Activated T-cell treated with anti-CD3 and anti-CD28 coated beads, Interleukin-2, amount 50 U/mL, for 24 hours (primary cell): ENCODE results near the gene SYPL2.
"Not testable (repeated sequence)": the region's sequence is repeated elsewhere in the genome, so short reads cannot be mapped to it uniquely, and the experiment has no call there.

ENCODE experiments used
- DNase-seq: peaks from one replicate; pipeline ENCODE4 v3.0.0-alpha.2; 2020
- H3K27ac Mint-ChIP-seq: 2 replicates; pipeline ENCODE4 v1.8.0; 2020; ENCODE audit warnings: mild to moderate bottlenecking, mixed read lengths
- H3K27me3 Mint-ChIP-seq: 2 replicates; pipeline ENCODE4 v1.8.0; 2020; ENCODE audit warnings: mixed read lengths
- H3K36me3 Mint-ChIP-seq: 2 replicates; pipeline ENCODE4 v1.8.0; 2020; ENCODE audit warnings: low read depth, mixed read lengths
- H3K4me1 Mint-ChIP-seq: 2 replicates; pipeline ENCODE4 v1.8.0; 2020; ENCODE audit warnings: low read depth, mixed read lengths
- H3K4me3 Mint-ChIP-seq: 2 replicates; pipeline ENCODE4 v1.8.0; 2020; ENCODE audit warnings: mild to moderate bottlenecking, moderate library complexity, mixed read lengths
- H3K9me3 Mint-ChIP-seq: 2 replicates; pipeline ENCODE4 v1.8.0; 2020; ENCODE audit warnings: mixed read lengths

SYPL2 gene

GRCh38 chr1:109447524-109447923, 18.8 kb upstream of the SYPL2 start:
- no peak overlapping the region for H3K4me3 Mint-ChIP-seq
- no peak overlapping the region for H3K27ac Mint-ChIP-seq
- no peaks in the 10 kb centered on the region for H3K9me3 Mint-ChIP-seq
- H3K27me3 Mint-ChIP-seq: peaks cover 43% of the 10 kb centered on the region
- DNase-seq: no peak
- H3K36me3 Mint-ChIP-seq: no peaks in the 10 kb centered on the region
- no peaks in the 10 kb centered on the region for H3K4me1 Mint-ChIP-seq

DNA sequence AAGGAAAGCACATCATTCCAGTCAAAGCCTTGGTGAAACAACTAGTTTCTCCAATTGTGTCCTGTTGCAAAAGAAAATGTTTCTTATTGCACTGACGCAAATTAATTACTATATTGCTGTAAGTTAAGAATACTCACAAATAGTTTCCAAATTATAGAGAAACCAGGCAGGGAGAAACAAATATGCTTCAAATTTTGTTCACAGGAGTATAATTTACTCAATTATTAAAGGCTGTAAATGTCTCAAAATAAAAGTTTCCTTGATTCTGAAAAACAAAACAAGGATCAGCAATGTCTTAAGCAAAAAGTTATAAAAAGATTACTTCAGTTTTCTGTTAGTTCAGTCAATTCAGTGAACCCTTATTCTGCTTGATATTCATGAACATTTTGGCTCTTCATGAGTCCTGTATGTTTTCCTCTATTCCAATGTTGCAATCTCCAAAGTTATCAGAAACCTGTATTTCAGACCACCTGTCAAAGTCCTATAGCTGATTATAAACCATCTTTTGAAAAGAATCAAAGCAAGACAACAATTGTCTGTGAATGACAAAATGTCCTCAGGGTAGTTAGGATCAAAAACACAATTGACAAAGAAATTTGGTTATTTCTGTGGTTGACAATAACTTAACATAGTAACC, 11.7 kb upstream of the SYPL2 start:
- Mint-ChIP-seq H3K9me3 (peaks cover 14% of the 10 kb centered on the region), H3K36me3 (peaks cover 2% of the 10 kb centered on the region), H3K4me3 (no peak overlapping the region), H3K4me1 (no peaks in the 10 kb centered on the region), H3K27ac (no peak overlapping the region), H3K27me3 (peaks cover 57% of the 10 kb centered on the region)
- DNase-seq: no peak

DNA sequence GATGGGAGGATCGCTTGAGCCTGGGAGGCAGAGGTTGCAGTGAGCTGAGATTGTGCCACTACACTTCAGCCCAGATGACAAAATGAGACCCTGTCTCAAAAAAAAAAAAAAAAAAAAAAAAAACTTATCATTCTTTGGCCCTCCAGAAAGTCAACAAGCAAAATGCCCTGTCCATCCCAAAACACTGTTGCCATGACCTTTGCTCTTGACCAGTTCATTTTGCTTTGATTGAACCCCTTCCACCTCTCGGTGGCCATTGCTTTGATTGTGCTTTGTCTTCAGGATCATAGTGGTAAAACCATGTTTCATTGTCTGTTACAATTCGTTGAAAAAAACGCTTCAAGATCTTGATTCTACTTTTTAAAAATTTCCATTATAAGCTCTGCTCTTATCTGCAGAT, 8.5 kb upstream of the SYPL2 start:
- Mint-ChIP-seq H3K27me3 (peaks cover 52% of the 10 kb centered on the region), H3K4me1 (no peaks in the 10 kb centered on the region), H3K36me3 (peaks cover 2% of the 10 kb centered on the region), H3K27ac (no peak overlapping the region), H3K9me3 (peaks cover 14% of the 10 kb centered on the region), H3K4me3 (no peak overlapping the region)
- no peak for DNase-seq

- H3K27ac Mint-ChIP-seq: peak overlapping the region; percentile 71
- H3K4me3 Mint-ChIP-seq: peak overlapping the region; percentile 66
- no peak for DNase-seq
- H3K4me1 Mint-ChIP-seq: peaks cover 7% of the 10 kb centered on the region
- no peaks in the 10 kb centered on the region for H3K9me3 Mint-ChIP-seq
- peaks cover 79% of the 10 kb centered on the region for H3K27me3 Mint-ChIP-seq
- H3K36me3 Mint-ChIP-seq: no peaks in the 10 kb centered on the region
Observed at GRCh38 chr1:109466125-109466451, 258 bp upstream of the SYPL2 start.

DNA sequence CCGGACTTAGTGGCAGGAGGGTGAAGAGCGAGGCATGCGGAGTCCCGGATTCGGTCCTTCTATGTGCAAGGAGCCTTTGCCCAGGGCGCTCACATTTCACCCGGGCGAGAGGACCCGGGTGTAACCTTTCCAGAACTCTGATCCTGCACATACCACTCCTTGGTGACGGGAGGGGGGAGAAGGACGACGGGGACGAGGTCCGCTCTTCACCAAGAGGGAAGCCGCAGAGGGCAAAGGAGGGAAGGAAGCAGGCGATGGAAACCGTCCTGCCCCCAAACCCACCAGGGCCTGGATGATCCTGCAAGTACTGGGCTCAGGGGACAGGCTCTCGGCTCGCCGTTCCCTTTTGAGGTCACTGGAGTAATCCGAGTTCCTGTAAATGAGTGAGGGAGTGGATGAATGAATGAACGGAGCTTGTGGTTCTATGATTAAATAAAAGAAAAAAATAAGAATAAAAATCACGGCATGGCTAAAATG, 993 bp downstream of the SYPL2 start:
- Mint-ChIP-seq H3K9me3 (no peaks in the 10 kb centered on the region), H3K27ac (no peak overlapping the region), H3K4me3 (peak overlapping the region; percentile 38), H3K4me1 (peaks cover 7% of the 10 kb centered on the region), H3K27me3 (peaks cover 80% of the 10 kb centered on the region), H3K36me3 (no peaks in the 10 kb centered on the region)
- DNase-seq: no peak

GRCh38 chr1:109468061-109468460, 1.7 kb downstream of the SYPL2 start:
- Mint-ChIP-seq H3K4me3 (no peak overlapping the region), H3K27me3 (peaks cover 81% of the 10 kb centered on the region), H3K27ac (no peak overlapping the region), H3K4me1 (peaks cover 7% of the 10 kb centered on the region), H3K36me3 (no peaks in the 10 kb centered on the region), H3K9me3 (no peaks in the 10 kb centered on the region)
- DNase-seq: no peak

- H3K36me3 Mint-ChIP-seq: no peaks in the 10 kb centered on the region
- no peak overlapping the region for H3K4me3 Mint-ChIP-seq
- no peak for DNase-seq
- H3K27me3 Mint-ChIP-seq: peaks cover 78% of the 10 kb centered on the region
- H3K27ac Mint-ChIP-seq: no peak overlapping the region
- peaks cover 7% of the 10 kb centered on the region for H3K4me1 Mint-ChIP-seq
- H3K9me3 Mint-ChIP-seq: no peaks in the 10 kb centered on the region
Observed at GRCh38 chr1:109468903-109469302, 2.6 kb downstream of the SYPL2 start.

GRCh38 chr1:109470245-109470644, 3.9 kb downstream of the SYPL2 start:
- Mint-ChIP-seq H3K4me3 (no peak overlapping the region), H3K27me3 (peaks cover 70% of the 10 kb centered on the region), H3K27ac (no peak overlapping the region), H3K4me1 (peaks cover 7% of the 10 kb centered on the region), H3K36me3 (no peaks in the 10 kb centered on the region), H3K9me3 (no peaks in the 10 kb centered on the region)
- DNase-seq: no peak

DNA sequence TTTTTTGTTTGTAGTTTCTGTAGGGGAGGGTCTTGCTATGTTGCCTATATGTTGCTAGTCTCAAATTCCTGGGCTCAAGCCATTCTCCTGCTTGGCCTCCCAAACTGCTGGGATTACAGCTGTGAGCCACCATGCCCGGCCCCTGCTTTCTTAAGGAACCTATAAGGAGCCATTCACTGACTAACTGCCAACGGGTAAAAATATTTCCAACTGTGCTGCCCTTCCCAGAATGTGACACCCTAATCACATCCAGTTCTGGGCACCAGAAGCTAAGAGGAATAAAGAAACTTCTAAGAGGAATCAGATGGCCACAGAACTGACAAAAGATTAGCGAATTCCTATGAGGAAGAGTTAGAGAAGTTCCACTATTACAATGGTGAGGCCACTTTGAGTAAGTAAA, 6.4 kb downstream of the SYPL2 start:
- DNase-seq: no peak
- H3K36me3 Mint-ChIP-seq: no peaks in the 10 kb centered on the region
- peaks cover 64% of the 10 kb centered on the region for H3K27me3 Mint-ChIP-seq

GRCh38 chr1:109473284-109474057, 7.1 kb downstream of the SYPL2 start:
- H3K27ac Mint-ChIP-seq, H3K4me3 Mint-ChIP-seq, H3K4me1 Mint-ChIP-seq, H3K9me3 Mint-ChIP-seq, DNase-seq, H3K36me3 Mint-ChIP-seq: not testable (repeated sequence)
- peaks cover 59% of the 10 kb centered on the region for H3K27me3 Mint-ChIP-seq

More for the DNA sequence above, 6.4 kb downstream of the SYPL2 start:
- Mint-ChIP-seq H3K4me3 (no peak overlapping the region), H3K4me1 (peaks cover 3% of the 10 kb centered on the region), H3K27ac (no peak overlapping the region), H3K9me3 (no peaks in the 10 kb centered on the region)

DNA sequence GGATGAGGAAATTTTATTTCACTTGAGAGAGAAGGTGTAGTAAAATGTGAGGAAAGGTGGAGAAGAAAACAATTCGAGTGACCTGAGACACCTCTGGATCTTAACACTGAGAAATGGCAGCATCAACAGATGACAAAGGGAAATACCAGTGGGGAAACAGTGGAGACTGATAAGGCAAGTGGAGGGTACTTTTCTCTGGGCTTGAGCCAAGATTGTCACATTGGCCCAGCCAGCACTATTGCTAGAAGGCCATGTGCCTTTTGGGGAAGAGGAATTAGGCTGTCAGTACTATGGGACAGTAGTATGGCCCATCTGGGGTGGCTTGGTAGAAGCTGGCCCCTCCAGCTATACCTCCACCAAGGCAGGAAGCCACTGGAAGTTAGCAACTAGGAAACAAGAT, 8.4 kb downstream of the SYPL2 start:
- H3K9me3 Mint-ChIP-seq: no peaks in the 10 kb centered on the region
- H3K27ac Mint-ChIP-seq: no peak overlapping the region
- no peaks in the 10 kb centered on the region for H3K36me3 Mint-ChIP-seq
- H3K4me3 Mint-ChIP-seq: no peak overlapping the region
- no peaks in the 10 kb centered on the region for H3K4me1 Mint-ChIP-seq
- no peak for DNase-seq
- H3K27me3 Mint-ChIP-seq: peaks cover 56% of the 10 kb centered on the region

GRCh38 chr1:109475261-109475660, 8.9 kb downstream of the SYPL2 start:
- H3K36me3 Mint-ChIP-seq: no peaks in the 10 kb centered on the region
- H3K4me1 Mint-ChIP-seq: no peaks in the 10 kb centered on the region
- no peak overlapping the region for H3K27ac Mint-ChIP-seq
- H3K9me3 Mint-ChIP-seq: no peaks in the 10 kb centered on the region
- DNase-seq: no peak
- no peak overlapping the region for H3K4me3 Mint-ChIP-seq
- H3K27me3 Mint-ChIP-seq: peaks cover 51% of the 10 kb centered on the region

DNA sequence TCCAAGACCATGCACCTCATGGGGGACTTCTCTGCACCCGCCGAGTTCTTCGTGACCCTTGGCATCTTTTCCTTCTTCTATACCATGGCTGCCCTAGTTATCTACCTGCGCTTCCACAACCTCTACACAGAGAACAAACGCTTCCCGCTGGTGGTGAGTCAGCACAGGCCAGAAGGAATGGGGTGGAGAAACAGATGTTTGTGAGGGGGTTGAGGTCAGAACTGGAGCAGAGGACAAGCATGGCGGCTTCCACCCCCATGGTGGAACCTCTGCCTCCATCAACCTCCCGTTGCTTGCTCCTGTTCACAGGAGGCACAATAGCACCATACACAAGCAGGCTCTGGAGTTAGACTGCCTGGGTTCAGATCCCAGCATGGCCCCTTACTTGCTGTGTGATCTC, 10.5 kb downstream of the SYPL2 start:
- DNase-seq: no peak
- Mint-ChIP-seq H3K9me3 (no peaks in the 10 kb centered on the region), H3K4me1 (no peaks in the 10 kb centered on the region), H3K4me3 (no peak overlapping the region), H3K27ac (no peak overlapping the region), H3K27me3 (peaks cover 37% of the 10 kb centered on the region), H3K36me3 (no peaks in the 10 kb centered on the region)

GRCh38 chr1:109477821-109478220, 11.5 kb downstream of the SYPL2 start:
- Mint-ChIP-seq H3K9me3 (no peaks in the 10 kb centered on the region), H3K4me3 (no peak overlapping the region), H3K36me3 (no peaks in the 10 kb centered on the region), H3K27me3 (peaks cover 32% of the 10 kb centered on the region), H3K27ac (no peak overlapping the region), H3K4me1 (peaks cover 8% of the 10 kb centered on the region)
- no peak for DNase-seq

DNA sequence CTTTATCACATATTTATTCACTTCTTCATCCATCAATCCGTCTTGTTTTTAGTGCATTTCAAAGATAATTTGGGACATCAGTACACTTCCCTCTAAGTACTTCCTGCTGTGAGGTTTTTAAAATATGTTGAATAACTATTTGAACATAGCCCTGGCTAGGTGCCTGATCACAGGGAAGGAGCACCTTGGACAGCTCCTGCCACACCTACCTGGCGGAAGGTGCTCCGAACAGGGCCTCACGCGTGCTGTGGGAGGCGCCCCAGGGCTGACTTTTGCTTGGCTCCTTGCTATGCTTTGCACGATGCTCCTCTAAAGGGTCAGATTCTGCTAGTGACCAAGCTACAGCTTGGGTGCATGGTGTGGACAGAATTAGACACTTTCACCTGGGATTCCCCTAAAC, 12.5 kb downstream of the SYPL2 start:
- Mint-ChIP-seq H3K36me3 (peaks cover 2% of the 10 kb centered on the region), H3K4me1 (peaks cover 15% of the 10 kb centered on the region), H3K27me3 (peaks cover 29% of the 10 kb centered on the region), H3K27ac (no peak overlapping the region), H3K4me3 (no peak overlapping the region), H3K9me3 (no peaks in the 10 kb centered on the region)
- no peak for DNase-seq
